SK-N-MC (cell line): ENCODE data around the gene KCNQ1.

ENCODE experiments used
- EZH2 ChIP-seq: fragments of 200-600 bp; sonication (generic); IDR thresholded peaks from one replicate; pipeline ENCODE4 v1.6.1; 2017; ENCODE audit warnings: antibody characterized with exemption
- POLR2AphosphoS5 ChIP-seq: IDR thresholded peaks from 2 replicates; pipeline ENCODE4 v1.6.1; 2012; ENCODE audit warnings: mild to moderate bottlenecking, low read depth, low read length, borderline replicate concordance

DNA sequence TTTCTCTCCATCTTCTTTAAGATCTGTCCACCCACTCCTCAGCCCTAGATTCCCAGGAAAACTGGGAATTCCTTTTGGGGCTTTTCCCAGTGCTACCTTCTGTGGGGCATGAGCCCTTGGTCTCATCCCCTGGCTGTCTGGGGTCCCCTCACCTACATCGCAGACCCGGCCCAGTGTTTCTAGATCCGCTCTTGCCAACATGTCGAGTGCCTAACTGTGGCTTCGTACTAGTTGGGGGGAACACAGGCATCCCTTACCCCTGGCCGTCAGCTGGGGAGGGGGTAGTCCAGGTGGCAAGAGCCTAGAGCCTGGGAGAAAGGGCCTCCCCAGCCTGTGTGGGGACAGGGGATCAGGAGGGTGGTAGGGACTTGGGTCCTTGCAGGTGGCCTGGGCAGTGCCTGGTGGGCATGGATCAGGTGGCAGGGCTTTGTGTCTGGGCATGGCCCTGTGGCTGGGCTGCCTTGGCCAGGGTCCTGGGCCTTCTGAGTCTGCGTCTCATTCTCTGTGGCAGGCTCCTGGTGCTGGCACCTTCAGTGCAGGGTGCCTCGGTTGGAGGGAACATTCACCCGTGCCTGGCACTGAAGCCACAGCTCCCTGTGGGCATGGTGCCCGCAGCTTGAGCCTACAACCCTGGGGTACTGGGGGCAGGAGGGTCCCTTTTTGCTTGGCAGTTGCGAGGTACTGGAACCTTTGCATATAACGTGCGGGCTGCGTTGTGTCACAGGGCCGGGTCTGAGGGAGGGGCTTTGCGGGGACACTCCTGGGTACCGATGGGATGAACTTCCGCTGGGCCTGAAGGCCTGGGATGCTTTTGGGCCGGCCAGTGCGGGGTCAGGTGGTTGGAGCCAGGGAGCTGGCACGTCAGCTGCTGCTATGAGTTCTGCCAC lies 4.1 kb downstream of the KCNQ1 start:
- no peak for TF ChIP-seq POLR2AphosphoS5
- TF ChIP-seq EZH2: no peak
